ENCODE results near the gene HMCES.

GRCh38 chr3:129228891-129229585 is 49.6 kb upstream of the HMCES start:
- TF ChIP-seq POLR2A (IDR thresholded peaks at IDR 0.05; ENCODE audit: low read length) (no peak), GATA1 (IDR thresholded peaks at IDR 0.05; ENCODE audit: low read depth, low read length) (no peak)

Data from erythroblast (primary cell).